ENCODE data around the gene MYBPC2.

- TF ChIP-seq SUZ12 (IDR thresholded peaks at IDR 0.05; ENCODE audit: extremely low read depth, insufficient read depth, insufficient read length) (no peak), ZNF274 (IDR thresholded peaks at IDR 0.05; ENCODE audit: low read depth, low read length) (no peak), YY1 (IDR thresholded peaks at IDR 0.05; ENCODE audit: insufficient read depth, insufficient read length) (no peak)
Observed at GRCh38 chr19:50466706-50467039, 34.0 kb downstream of the MYBPC2 start.

Data from NT2/D1 (cell line).